Natural killer cell treated with Interleukin-12 subunit alpha and Interleukin-12 subunit beta and Interleukin-15 and Interleukin-18, amount 100 ng/mL, for 72 hours (primary cell): ENCODE results near the gene TTC33. TPM values are rescaled to one million over a fixed set of nuclear protein-coding genes. Genes with fewer than 3 reads are reported as not detected.
"Not testable (repeated sequence)": the region's sequence is repeated elsewhere in the genome, so short reads cannot be mapped to it uniquely, and the experiment has no call there.

ENCODE experiments used
- ATAC-seq, 2 donors: fragments of 150-1000 bp; cut with Tn5 transposase in 1 of 2; sonication (Bioruptor Pico), chemical (Tn5 transposase) in 1 of 2; 2 replicates each; pipeline ENCODE4 v1.10.0; 2021
- DNase-seq: peaks from one replicate; pipeline ENCODE4 v3.0.0; 2022; ENCODE audit warnings: low spot score
- H3K27ac Mint-ChIP-seq, 2 donors: 1 replicate in 1 of 2; 2 replicates in 1 of 2; pipeline ENCODE4 v1.8.0; 2022; ENCODE audit warnings: mixed read lengths in 2 of 2, mild to moderate bottlenecking in 1 of 2, moderate library complexity in 1 of 2
- H3K27me3 Mint-ChIP-seq, 2 donors: 1 replicate in 1 of 2; 2 replicates in 1 of 2; pipeline ENCODE4 v1.8.0; 2022; ENCODE audit warnings: mixed read lengths in 2 of 2
- H3K36me3 Mint-ChIP-seq: one replicate; pipeline ENCODE4 v1.8.0; 2022; ENCODE audit warnings: mixed read lengths
- H3K4me1 Mint-ChIP-seq, 2 donors: 1 replicate in 1 of 2; 2 replicates in 1 of 2; pipeline ENCODE4 v1.8.0; 2022; ENCODE audit warnings: low read depth in 2 of 2, mixed read lengths in 2 of 2, mild to moderate bottlenecking in 1 of 2
- H3K4me3 Mint-ChIP-seq: one replicate; pipeline ENCODE4 v1.8.0; 2022; ENCODE audit warnings: mixed read lengths
- H3K9me3 Mint-ChIP-seq: 2 replicates; pipeline ENCODE4 v1.8.0; 2022; ENCODE audit warnings: mixed read lengths
- total RNA-seq, 2 donors: library from RNA; stranded (reverse); gene quantifications; one replicate each; pipeline ENCODE4 v1.2.3, GENCODE V29; 2022

TTC33 gene
- total RNA-seq, 2 donors from 2014 or later: 13.5 to 16.9 TPM

DNA sequence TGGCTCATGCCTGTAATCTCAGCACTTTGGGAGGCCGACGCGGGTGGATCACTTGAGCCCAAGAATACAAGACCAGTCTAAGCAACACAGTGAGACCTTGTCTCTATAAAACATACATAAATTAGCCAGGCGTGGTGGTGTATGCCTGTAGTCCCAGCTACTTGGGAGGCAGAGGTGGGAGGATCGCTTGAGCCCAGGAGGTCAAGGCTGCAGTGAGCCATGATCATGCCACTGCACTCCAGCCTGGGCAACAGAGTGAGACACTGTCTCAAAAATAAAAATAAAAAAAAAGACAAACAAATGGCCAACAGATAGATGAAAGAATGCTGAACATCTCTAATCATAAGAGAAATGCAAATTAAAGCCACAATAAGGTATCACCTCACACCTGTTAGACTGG, 33.2 kb upstream of the TTC33 start:
- H3K36me3 Mint-ChIP-seq: peaks cover 13% of the 10 kb centered on the region
- not testable (repeated sequence) for DNase-seq, H3K27ac Mint-ChIP-seq, H3K27me3 Mint-ChIP-seq, ATAC-seq, H3K9me3 Mint-ChIP-seq, H3K4me3 Mint-ChIP-seq
- H3K4me1 Mint-ChIP-seq: peaks cover 46 to 51% of the 10 kb centered on the region in 2 donors

DNA sequence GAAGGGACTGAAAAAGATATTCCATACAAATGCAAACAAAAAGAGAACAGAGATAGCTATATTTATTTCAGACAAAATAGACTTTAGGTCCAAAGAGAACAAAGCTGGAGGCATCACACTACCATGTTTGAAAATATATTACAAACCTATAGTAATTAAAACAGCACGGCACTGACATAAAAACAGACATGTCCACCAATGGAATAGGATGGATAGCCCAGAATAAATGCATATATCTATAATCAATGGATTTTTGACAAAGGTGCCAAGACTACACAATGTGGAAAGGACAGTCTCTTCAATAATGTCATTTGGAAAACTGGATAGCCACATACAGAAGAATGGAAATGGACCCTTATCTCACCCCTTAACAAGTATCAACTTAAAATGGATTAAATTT, 32.2 kb upstream of the TTC33 start:
- DNase-seq: no peak
- Mint-ChIP-seq H3K27ac (no peak overlapping the region), H3K27me3 (no peaks in the 10 kb centered on the region), H3K36me3 (peaks cover 13% of the 10 kb centered on the region), H3K9me3 (no peaks in the 10 kb centered on the region), H3K4me1 (peaks cover 37 to 43% of the 10 kb centered on the region in 2 donors), H3K4me3 (no peak overlapping the region)
- ATAC-seq: no peak

DNA sequence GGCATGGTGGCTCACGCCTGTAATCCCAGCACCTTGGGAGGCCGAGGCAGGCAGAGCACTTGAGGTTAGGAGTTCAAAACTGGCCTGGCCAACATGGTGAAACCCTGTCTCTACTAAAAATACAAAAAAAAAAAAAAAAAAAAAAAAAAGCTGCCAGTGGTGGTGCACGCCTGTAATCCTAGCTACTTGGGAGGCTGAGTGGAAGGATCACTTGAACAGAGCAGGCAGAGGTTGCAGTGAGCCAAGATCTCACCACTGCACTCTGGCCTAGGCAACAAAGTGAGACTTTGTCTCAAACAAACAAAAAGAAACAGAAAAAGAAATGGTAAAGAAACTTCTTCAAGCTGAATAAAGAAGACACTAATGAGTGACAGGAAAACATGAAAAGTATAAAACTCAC, 30.9 kb upstream of the TTC33 start:
- H3K36me3 Mint-ChIP-seq: peaks cover 13% of the 10 kb centered on the region
- H3K4me3 Mint-ChIP-seq, H3K27me3 Mint-ChIP-seq, ATAC-seq, DNase-seq, H3K27ac Mint-ChIP-seq, H3K9me3 Mint-ChIP-seq: not testable (repeated sequence)
- peaks cover 47 to 53% of the 10 kb centered on the region in 2 donors for H3K4me1 Mint-ChIP-seq

DNA sequence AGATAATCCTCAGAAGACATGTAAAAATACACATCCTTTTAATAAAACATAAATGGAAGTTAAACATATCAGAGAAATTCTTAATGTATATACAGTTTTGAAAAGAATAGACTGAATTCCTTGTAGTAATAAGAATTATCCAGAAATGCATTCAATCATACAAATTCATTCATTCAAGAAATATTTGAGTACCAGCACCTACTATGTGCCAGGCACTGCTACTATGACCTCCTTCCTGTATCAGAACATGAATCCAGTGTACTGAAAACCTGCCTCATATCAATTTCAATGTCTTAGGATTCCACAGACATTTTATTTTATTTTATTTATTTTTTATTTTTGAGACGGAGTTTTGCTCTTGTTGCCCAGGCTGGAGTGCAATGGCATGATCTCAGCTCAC, 29.2 kb upstream of the TTC33 start:
- DNase-seq (no peak), ATAC-seq (no peak)
- Mint-ChIP-seq H3K27ac (no peak overlapping the region), H3K36me3 (peaks cover 13% of the 10 kb centered on the region), H3K4me3 (no peak overlapping the region), H3K9me3 (no peaks in the 10 kb centered on the region), H3K27me3 (no peaks in the 10 kb centered on the region), H3K4me1 (peaks cover 52 to 54% of the 10 kb centered on the region in 2 donors)

DNA sequence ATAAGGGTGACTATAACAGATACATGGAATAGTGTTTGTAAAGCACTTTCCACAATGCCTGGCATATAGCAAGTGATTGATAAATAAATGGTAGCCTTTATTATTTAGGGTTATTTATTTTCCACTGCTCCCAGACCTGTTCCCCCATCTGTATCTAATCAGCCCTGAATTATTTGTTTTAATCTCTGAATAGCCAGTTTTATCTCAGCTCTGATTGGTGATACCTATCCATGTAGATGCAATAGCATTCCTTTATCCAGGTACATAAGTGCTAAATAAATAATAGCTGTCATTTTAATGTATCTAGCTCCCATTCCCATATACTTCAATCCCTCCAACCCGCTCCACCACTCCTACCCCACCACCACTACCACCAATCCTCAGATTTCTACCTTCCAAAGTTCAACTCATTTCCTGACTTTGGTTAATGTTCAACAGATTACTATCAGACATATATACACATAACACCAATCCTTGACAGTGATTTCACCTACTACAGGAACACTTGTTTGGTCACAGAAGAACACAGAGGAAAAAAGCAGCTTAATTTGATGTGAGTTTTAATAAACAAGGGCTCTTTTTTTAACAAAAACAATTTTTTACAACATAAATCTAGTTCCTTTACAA, 28.4 kb upstream of the TTC33 start:
- peaks cover 13% of the 10 kb centered on the region for H3K36me3 Mint-ChIP-seq
- no peaks in the 10 kb centered on the region for H3K9me3 Mint-ChIP-seq
- H3K27ac Mint-ChIP-seq: no peak overlapping the region
- ATAC-seq (no peak), DNase-seq (no peak)
- H3K4me3 Mint-ChIP-seq: no peak overlapping the region
- no peaks in the 10 kb centered on the region for H3K27me3 Mint-ChIP-seq
- peaks cover 48 to 55% of the 10 kb centered on the region in 2 donors for H3K4me1 Mint-ChIP-seq

DNA sequence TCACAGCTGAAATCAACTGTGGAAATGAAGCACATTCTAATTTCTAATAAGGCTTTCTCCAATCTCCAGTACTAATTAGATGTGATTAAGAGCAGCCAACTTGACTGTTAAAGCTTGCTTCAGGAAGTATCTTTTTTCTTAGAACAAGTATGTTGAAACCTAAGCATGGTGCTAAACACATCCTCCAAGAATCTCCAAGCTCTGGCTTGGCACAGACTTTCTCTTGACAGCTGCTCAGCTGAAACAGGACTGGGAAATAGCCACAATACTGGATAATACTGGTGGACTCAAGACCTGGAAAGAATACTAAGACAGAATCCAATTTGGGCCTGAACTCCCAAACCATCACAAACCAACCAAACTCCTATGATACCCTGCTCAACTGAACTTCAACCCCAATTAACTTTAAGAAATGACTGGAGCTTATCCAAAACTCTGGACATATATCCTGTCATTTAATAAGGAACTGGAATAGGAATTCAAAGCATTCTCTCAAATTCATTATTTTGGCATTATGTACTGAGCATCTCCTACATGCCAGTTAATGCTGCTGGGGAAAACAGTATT, 26.2 kb upstream of the TTC33 start:
- Mint-ChIP-seq H3K9me3 (no peaks in the 10 kb centered on the region), H3K27me3 (no peaks in the 10 kb centered on the region), H3K36me3 (peaks cover 5% of the 10 kb centered on the region), H3K4me1 (peaks cover 38 to 43% of the 10 kb centered on the region in 2 donors), H3K27ac (peak overlapping the region in 1 of 2 donors; percentile 53), H3K4me3 (no peak overlapping the region)
- no peak for ATAC-seq
- DNase-seq: no peak

DNA sequence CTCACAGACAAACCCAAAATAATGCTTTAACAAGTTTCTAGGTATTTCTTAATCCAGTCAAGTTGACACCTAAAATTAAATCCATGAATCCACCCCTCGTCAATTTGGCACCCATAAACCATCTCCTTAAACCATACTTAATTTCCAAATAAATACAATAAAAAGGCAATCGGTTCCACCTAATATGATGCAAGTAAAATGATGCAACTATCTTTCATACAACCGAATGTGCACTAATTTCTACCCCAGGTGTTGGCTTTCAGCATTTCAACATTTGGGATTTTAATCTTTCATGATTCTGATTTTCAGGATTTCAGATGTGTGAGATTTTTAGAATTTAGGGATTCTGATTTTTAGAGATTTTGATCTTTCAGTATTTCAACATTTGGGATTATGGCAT, 25.1 kb upstream of the TTC33 start:
- Mint-ChIP-seq H3K36me3 (peaks cover 16% of the 10 kb centered on the region), H3K9me3 (no peaks in the 10 kb centered on the region), H3K4me3 (no peak overlapping the region), H3K27me3 (no peaks in the 10 kb centered on the region), H3K27ac (no peak overlapping the region), H3K4me1 (peaks cover 41 to 52% of the 10 kb centered on the region in 2 donors)
- DNase-seq (no peak), ATAC-seq (no peak)

DNA sequence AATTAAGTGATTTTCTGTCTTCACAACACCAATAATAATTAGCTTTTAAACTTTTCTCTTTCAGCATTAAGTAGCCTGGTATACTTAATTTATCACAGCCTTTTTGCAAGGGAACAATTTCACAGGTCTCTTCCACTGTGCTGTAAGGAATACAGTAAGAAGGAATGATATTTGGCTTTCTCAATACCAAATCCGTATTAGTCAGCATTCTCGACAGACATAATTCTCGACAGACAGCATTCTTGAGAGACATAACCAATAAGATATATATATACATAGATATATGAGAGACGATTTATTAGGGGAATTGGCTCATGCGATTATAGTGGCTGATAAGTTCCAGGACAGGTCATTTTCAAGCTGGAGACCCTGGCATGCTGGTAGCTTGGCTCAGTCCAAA, 24.4 kb upstream of the TTC33 start:
- no peaks in the 10 kb centered on the region for H3K27me3 Mint-ChIP-seq
- ATAC-seq: no peak
- peaks cover 40 to 52% of the 10 kb centered on the region in 2 donors for H3K4me1 Mint-ChIP-seq
- no peak overlapping the region for H3K27ac Mint-ChIP-seq
- peaks cover 16% of the 10 kb centered on the region for H3K36me3 Mint-ChIP-seq
- H3K9me3 Mint-ChIP-seq: no peaks in the 10 kb centered on the region
- DNase-seq: no peak
- no peak overlapping the region for H3K4me3 Mint-ChIP-seq

DNA sequence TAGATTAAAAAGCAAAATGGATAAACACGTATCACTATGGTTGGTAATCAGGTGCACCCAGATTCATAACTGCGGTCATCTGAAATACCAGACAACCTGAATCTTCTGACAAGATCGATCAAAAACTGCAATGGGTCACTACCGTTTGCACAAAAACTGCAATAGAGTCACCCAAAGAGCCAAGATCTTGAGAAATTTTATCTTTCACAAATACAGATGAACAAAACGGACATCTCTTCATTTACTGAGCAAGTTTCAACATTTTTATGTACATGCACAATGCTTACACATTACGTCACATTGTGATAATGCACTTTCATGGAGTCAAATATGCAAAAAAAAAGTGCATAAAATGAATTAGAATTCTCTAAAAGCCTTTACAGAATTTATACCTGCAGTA, 23.8 kb upstream of the TTC33 start:
- no peaks in the 10 kb centered on the region for H3K9me3 Mint-ChIP-seq
- no peaks in the 10 kb centered on the region for H3K27me3 Mint-ChIP-seq
- no peak overlapping the region for H3K27ac Mint-ChIP-seq
- peaks cover 16% of the 10 kb centered on the region for H3K36me3 Mint-ChIP-seq
- H3K4me3 Mint-ChIP-seq: no peak overlapping the region
- peaks cover 39 to 48% of the 10 kb centered on the region in 2 donors for H3K4me1 Mint-ChIP-seq
- ATAC-seq (no peak), DNase-seq (no peak)

DNA sequence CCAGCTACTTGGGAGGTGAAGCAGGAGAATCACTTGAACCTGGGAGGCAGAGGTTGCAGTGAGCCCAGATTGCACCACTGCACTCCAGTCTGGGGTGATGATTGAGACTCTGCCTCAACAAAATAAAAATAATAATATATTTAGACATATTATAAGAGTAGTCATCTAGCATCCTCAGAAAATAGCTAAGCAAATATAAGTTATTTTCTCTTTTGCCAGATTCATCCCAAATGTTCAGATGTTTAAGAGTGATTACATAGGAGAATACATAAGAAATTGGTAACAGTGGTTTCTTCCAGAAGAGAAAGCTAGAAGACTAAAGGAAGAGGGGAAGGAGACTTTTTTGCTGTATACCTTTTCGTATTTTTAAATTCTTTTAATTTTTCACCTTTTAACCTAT, 22.4 kb upstream of the TTC33 start:
- Mint-ChIP-seq H3K4me1 (peaks cover 33 to 40% of the 10 kb centered on the region in 2 donors), H3K36me3 (peaks cover 22% of the 10 kb centered on the region), H3K9me3 (no peaks in the 10 kb centered on the region), H3K27ac (no peak overlapping the region), H3K27me3 (no peaks in the 10 kb centered on the region), H3K4me3 (no peak overlapping the region)
- ATAC-seq (no peak), DNase-seq (no peak)

DNA sequence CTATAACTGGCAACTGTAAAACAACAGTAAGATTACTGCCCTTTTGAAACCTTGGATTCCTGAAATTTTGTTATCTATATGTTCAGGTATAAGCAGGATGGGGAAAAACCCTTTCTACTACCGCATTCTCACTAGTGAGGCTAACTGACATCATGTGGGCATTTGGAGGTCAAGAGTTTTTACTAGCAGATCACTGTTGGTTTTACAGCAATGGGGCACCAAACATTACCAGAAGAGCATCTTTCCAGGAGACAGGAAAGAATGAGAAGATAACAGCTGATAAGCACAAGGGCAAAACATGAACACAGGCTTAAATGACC, 20.9 kb upstream of the TTC33 start:
- H3K27me3 Mint-ChIP-seq: no peaks in the 10 kb centered on the region
- peaks cover 22 to 30% of the 10 kb centered on the region in 2 donors for H3K4me1 Mint-ChIP-seq
- DNase-seq (no peak), ATAC-seq (no peak)
- H3K9me3 Mint-ChIP-seq: no peaks in the 10 kb centered on the region
- H3K4me3 Mint-ChIP-seq: no peak overlapping the region
- H3K36me3 Mint-ChIP-seq: peaks cover 22% of the 10 kb centered on the region
- peak overlapping the region; percentile 4 to 30 for H3K27ac Mint-ChIP-seq

DNA sequence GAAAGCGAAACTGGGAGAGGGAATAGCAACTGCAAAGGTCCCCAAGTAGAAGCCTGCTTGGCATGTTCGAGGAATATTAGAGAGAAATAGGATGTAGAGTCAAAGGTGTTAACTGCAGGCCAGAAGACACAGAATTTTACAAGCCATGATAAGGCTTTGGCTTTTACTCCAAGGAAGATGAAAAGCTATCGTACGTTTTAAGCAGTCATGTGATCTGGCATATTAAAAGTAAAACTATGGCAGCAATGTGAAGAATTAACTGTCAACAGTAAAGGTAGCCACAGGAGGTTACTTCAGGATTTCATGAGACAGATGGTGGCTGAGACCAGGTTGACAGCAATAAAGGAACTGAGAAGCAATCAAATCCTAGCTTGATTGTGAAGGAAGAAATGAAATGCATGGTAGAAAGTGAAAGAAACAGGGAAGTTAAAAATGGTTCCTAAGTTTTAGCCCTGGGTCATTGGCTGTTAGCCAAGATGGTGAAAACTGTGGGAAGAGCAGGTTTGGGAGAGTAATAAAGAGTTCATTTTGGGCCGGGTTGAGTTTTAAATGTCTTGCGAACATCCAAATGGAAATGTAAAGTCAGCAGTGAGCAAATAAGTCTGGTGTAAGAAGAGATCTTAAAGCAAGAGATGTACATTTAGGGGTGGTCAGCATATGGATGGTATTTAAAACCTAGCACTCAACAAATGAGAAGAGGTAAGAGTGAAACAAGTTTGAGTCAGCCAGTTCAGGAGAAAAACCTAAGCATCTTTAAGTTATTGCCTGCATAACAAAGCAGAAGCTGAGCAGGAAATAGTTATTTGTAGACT, 20.3 kb upstream of the TTC33 start:
- Mint-ChIP-seq H3K9me3 (no peaks in the 10 kb centered on the region), H3K36me3 (peaks cover 22% of the 10 kb centered on the region), H3K27ac (peak overlapping the region; percentile 4 to 30), H3K27me3 (no peaks in the 10 kb centered on the region), H3K4me1 (peaks cover 18 to 25% of the 10 kb centered on the region in 2 donors), H3K4me3 (no peak overlapping the region)
- DNase-seq (no peak), ATAC-seq (no peak)

DNA sequence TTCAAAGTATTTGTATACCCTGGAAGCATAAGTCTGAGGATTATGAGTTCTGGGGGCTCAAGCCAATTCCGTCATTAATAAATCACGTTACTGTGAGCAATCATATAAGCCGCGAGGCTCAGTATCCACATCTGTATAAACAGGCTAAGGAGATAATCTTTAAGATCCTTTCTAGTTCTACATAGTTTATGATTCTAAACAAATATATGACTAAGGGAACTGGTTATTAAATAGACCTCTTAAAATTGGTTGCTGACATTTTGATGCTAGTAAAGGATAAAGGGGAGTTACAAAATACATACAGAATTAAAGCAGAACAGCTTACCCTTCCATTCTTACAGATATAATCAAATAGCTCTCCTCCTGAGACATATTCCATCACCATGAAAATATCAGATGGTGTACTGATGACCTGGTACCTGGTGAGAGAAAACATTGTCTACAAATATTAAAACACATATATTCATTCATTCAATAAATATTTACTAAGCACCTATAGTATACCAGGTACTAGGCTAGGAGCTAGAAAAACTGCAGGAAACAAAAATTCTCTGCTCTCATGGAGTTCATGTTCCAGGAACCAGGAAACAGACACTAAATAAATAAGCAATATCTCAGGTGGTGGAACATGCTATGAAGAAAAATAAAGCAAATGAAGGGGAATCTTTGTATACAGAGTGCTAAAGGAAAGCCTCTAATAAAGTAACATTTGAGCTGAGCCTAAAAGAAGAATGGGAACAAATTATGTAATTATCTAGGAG, 19.5 kb upstream of the TTC33 start:
- no peak for ATAC-seq
- peak overlapping the region in 1 of 2 donors; percentile 4 for H3K27ac Mint-ChIP-seq
- H3K36me3 Mint-ChIP-seq: peaks cover 22% of the 10 kb centered on the region
- H3K4me3 Mint-ChIP-seq: no peak overlapping the region
- no peaks in the 10 kb centered on the region for H3K9me3 Mint-ChIP-seq
- DNase-seq: no peak
- H3K27me3 Mint-ChIP-seq: no peaks in the 10 kb centered on the region
- peaks cover 13 to 22% of the 10 kb centered on the region in 2 donors for H3K4me1 Mint-ChIP-seq

DNA sequence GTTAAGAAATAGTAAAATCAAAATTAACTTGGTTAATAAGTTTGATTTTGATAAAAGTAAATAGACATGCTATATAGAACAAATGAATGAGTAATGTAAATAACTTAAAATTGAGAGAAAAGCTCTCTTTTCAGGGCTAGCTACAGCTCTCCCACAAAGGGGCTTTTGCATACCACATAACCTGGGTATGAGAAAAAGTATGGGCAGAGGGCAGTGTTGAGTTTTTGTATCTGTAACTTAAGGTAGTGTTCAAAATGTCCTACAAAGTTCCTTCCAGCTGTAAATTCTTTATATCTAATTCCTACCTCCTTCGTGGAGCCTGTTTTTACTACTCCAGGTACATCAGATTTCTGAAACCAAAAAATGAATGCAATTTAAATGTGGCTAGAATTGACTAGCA, 18.9 kb upstream of the TTC33 start:
- Mint-ChIP-seq H3K4me1 (peaks cover 13 to 21% of the 10 kb centered on the region in 2 donors), H3K27me3 (no peaks in the 10 kb centered on the region), H3K27ac (no peak overlapping the region), H3K9me3 (no peaks in the 10 kb centered on the region), H3K4me3 (no peak overlapping the region), H3K36me3 (peaks cover 22% of the 10 kb centered on the region)
- ATAC-seq: no peak
- DNase-seq: no peak
